HG03457 (cell line): ENCODE measurements around the gene ARL15.
"Not testable (repeated sequence)": the region's sequence is repeated elsewhere in the genome, so short reads cannot be mapped to it uniquely, and the experiment has no call there.

Experiments
- ATAC-seq: cut with Tn5 transposase; IDR thresholded peaks from one replicate; pipeline ENCODE4 v1.9.1; 2021; ENCODE audit warnings: moderate number of reproducible peaks; ENCODE audit not compliant: unreplicated experiment

The ARL15 gene

GRCh38 chr5:54310433-54311175 lies at the start of gene ARL15:
ARL15 (minus strand) TSS chr5:54310573.
- ATAC-seq = peak; percentile 95

- no peak for ATAC-seq
Observed at GRCh38 chr5:54360089-54360488, 49.7 kb upstream of the ARL15 start.

- no peak for ATAC-seq
Observed at GRCh38 chr5:54357408-54358058, 47.2 kb upstream of the ARL15 start.

GRCh38 chr5:54353933-54354564 lies 43.7 kb upstream of the ARL15 start:
- ATAC-seq = not testable (repeated sequence)

GRCh38 chr5:54352580-54352979 lies 42.2 kb upstream of the ARL15 start:
- ATAC-seq = not testable (repeated sequence)

- no peak for ATAC-seq
Observed at GRCh38 chr5:54347221-54347865, 37.0 kb upstream of the ARL15 start.

GRCh38 chr5:54344653-54345052 lies 34.3 kb upstream of the ARL15 start:
- ATAC-seq = no peak

GRCh38 chr5:54341971-54342370 lies 31.6 kb upstream of the ARL15 start:
- no peak for ATAC-seq

GRCh38 chr5:54337523-54337922 lies 27.1 kb upstream of the ARL15 start:
- no peak for ATAC-seq

- ATAC-seq = no peak
Observed at GRCh38 chr5:54332720-54333119, 22.3 kb upstream of the ARL15 start.

- no peak for ATAC-seq
Observed at GRCh38 chr5:54329731-54330709, 19.6 kb upstream of the ARL15 start.

- no peak for ATAC-seq
Observed at GRCh38 chr5:54326662-54327270, 16.4 kb upstream of the ARL15 start.

GRCh38 chr5:54325610-54326311 lies 15.4 kb upstream of the ARL15 start:
- no peak for ATAC-seq

GRCh38 chr5:54325272-54325609 lies 14.9 kb upstream of the ARL15 start:
- ATAC-seq = no peak

- no peak for ATAC-seq
Observed at GRCh38 chr5:54324651-54325271, 14.4 kb upstream of the ARL15 start.

GRCh38 chr5:54323495-54323894 lies 13.1 kb upstream of the ARL15 start:
- ATAC-seq = no peak

GRCh38 chr5:54320256-54320655 lies 9.9 kb upstream of the ARL15 start:
- no peak for ATAC-seq

GRCh38 chr5:54317511-54318260 lies 7.3 kb upstream of the ARL15 start:
- no peak for ATAC-seq
